GM21825 (cell line): ENCODE measurements around the gene SMAP1.
"Not testable (repeated sequence)": the region's sequence is repeated elsewhere in the genome, so short reads cannot be mapped to it uniquely, and the experiment has no call there.

Source experiments
- ATAC-seq: cut with Tn5 transposase; IDR thresholded peaks from one replicate; pipeline ENCODE4 v1.9.1; 2021; ENCODE audit warnings: mild to moderate bottlenecking, moderate library complexity; ENCODE audit not compliant: unreplicated experiment

SMAP1 gene

GRCh38 chr6:70738028-70738427 lies 70.3 kb downstream of the SMAP1 start:
- ATAC-seq = no peak

- ATAC-seq = no peak
Observed at GRCh38 chr6:70739534-70739933, 71.9 kb downstream of the SMAP1 start.

GRCh38 chr6:70740746-70741145 lies 73.1 kb downstream of the SMAP1 start:
- ATAC-seq = not testable (repeated sequence)

- ATAC-seq = not testable (repeated sequence)
Observed at GRCh38 chr6:70742462-70742861, 74.8 kb downstream of the SMAP1 start.

- no peak for ATAC-seq
Observed at GRCh38 chr6:70753870-70754380, 86.2 kb downstream of the SMAP1 start.

GRCh38 chr6:70758883-70759282 lies 91.2 kb downstream of the SMAP1 start:
- no peak for ATAC-seq

- no peak for ATAC-seq
Observed at GRCh38 chr6:70763754-70764510, 96.2 kb downstream of the SMAP1 start.

GRCh38 chr6:70764706-70765105 lies 97.0 kb downstream of the SMAP1 start:
- ATAC-seq = no peak

- not testable (repeated sequence) for ATAC-seq
Observed at GRCh38 chr6:70771351-70771750, 103.7 kb downstream of the SMAP1 start.

GRCh38 chr6:70779934-70780333 lies 112.3 kb downstream of the SMAP1 start:
- ATAC-seq = no peak

- no peak for ATAC-seq
Observed at GRCh38 chr6:70790483-70791224, 123.0 kb downstream of the SMAP1 start.

GRCh38 chr6:70797625-70798024 lies 129.9 kb downstream of the SMAP1 start:
- ATAC-seq = peak; percentile 97

- no peak for ATAC-seq
Observed at GRCh38 chr6:70806086-70806485, 138.4 kb downstream of the SMAP1 start.

- no peak for ATAC-seq
Observed at GRCh38 chr6:70811788-70812187, 144.1 kb downstream of the SMAP1 start.

GRCh38 chr6:70813885-70814284 lies 146.2 kb downstream of the SMAP1 start:
- no peak for ATAC-seq

- no peak for ATAC-seq
Observed at GRCh38 chr6:70819646-70820045, 152.0 kb downstream of the SMAP1 start.

- ATAC-seq = no peak
Observed at GRCh38 chr6:70820778-70821177, 153.1 kb downstream of the SMAP1 start.

GRCh38 chr6:70821751-70822150 lies 154.1 kb downstream of the SMAP1 start:
- ATAC-seq = no peak

- ATAC-seq = no peak
Observed at GRCh38 chr6:70823651-70824050, 156.0 kb downstream of the SMAP1 start.

- ATAC-seq = no peak
Observed at GRCh38 chr6:70831427-70831826, 163.7 kb downstream of the SMAP1 start.

- no peak for ATAC-seq
Observed at GRCh38 chr6:70834520-70834919, 166.8 kb downstream of the SMAP1 start.

GRCh38 chr6:70838907-70839285 lies 171.2 kb downstream of the SMAP1 start:
- ATAC-seq = no peak
